Mononuclear cell (primary cell): Measurements from ENCODE around the gene IFRD2. TPM values are rescaled to one million over a fixed set of nuclear protein-coding genes. Genes with fewer than 3 reads are reported as not detected.
A peak's percentile ranks its signal among the peaks of the same experiment; 100 is the strongest.
"Not testable (repeated sequence)": the region's sequence is repeated elsewhere in the genome, so short reads cannot be mapped to it uniquely, and the experiment has no call there.

ENCODE experiments used
- H3K27me3 ChIP-seq: 2 replicates; pipeline ENCODE4 v1.6.0; 2011; ENCODE audit warnings: low read length, control low read depth; ENCODE audit not compliant: insufficient read depth
- H3K4me1 ChIP-seq: 2 replicates; pipeline ENCODE4 v1.5.1; 2011; ENCODE audit warnings: mild to moderate bottlenecking, low read length, control low read depth; ENCODE audit not compliant: insufficient read depth
- H3K4me3 ChIP-seq: 2 replicates; pipeline ENCODE4 v1.5.1; 2011; ENCODE audit warnings: mild to moderate bottlenecking, low read length, moderate library complexity
- H3K9me3 ChIP-seq: 2 replicates; pipeline ENCODE4 v1.5.1; 2011; ENCODE audit warnings: low read depth, mild to moderate bottlenecking, control low read depth, low read length
- total RNA-seq: library from RNA; depleted of rRNA; stranded (reverse); fragments of >200 nt; gene quantifications from one replicate; pipeline ENCODE4 v1.2.3, GENCODE V29; 2012

The IFRD2 gene
- total RNA-seq, 1 donor = 19.0 TPM

- H3K4me1 ChIP-seq = peaks cover 18% of the 10 kb centered on the region
- peaks cover 5% of the 10 kb centered on the region for H3K27me3 ChIP-seq
- H3K9me3 ChIP-seq = no peaks in the 10 kb centered on the region
- no peak overlapping the region for H3K4me3 ChIP-seq
Observed at GRCh38 chr3:50262778-50263177, 29.5 kb downstream of the IFRD2 start.

- peaks cover 18% of the 10 kb centered on the region for H3K4me1 ChIP-seq
- not testable (repeated sequence) for H3K27me3 ChIP-seq, H3K9me3 ChIP-seq, H3K4me3 ChIP-seq
Observed at GRCh38 chr3:50262200-50262599, 30.0 kb downstream of the IFRD2 start.

- H3K9me3 ChIP-seq = no peaks in the 10 kb centered on the region
- H3K4me3 ChIP-seq = no peak overlapping the region
- H3K4me1 ChIP-seq = peaks cover 18% of the 10 kb centered on the region
- H3K27me3 ChIP-seq = no peaks in the 10 kb centered on the region
Observed at GRCh38 chr3:50261505-50261904, 30.7 kb downstream of the IFRD2 start.

- no peak overlapping the region for H3K4me3 ChIP-seq
- no peaks in the 10 kb centered on the region for H3K27me3 ChIP-seq
Observed at GRCh38 chr3:50260942-50261441, 31.2 kb downstream of the IFRD2 start.

GRCh38 chr3:50260027-50260941, 31.9 kb downstream of the IFRD2 start:
- Histone ChIP-seq H3K4me3 (peak overlapping the region; percentile 4), H3K9me3 (no peaks in the 10 kb centered on the region), H3K4me1 (peaks cover 21% of the 10 kb centered on the region), H3K27me3 (no peaks in the 10 kb centered on the region)

More at GRCh38 chr3:50260942-50261441, 31.2 kb downstream of the IFRD2 start:
- no peaks in the 10 kb centered on the region for H3K9me3 ChIP-seq
- peaks cover 18% of the 10 kb centered on the region for H3K4me1 ChIP-seq

- H3K4me3 ChIP-seq = no peak overlapping the region
- H3K27me3 ChIP-seq = no peaks in the 10 kb centered on the region
- H3K9me3 ChIP-seq = no peaks in the 10 kb centered on the region
- peaks cover 29% of the 10 kb centered on the region for H3K4me1 ChIP-seq
Observed at GRCh38 chr3:50259432-50260026, 32.7 kb downstream of the IFRD2 start.

GRCh38 chr3:50258979-50259378, 33.2 kb downstream of the IFRD2 start:
- Histone ChIP-seq H3K27me3 (no peaks in the 10 kb centered on the region), H3K4me1 (peaks cover 34% of the 10 kb centered on the region), H3K9me3 (no peaks in the 10 kb centered on the region), H3K4me3 (no peak overlapping the region)

GRCh38 chr3:50258029-50258680, 34.1 kb downstream of the IFRD2 start:
- H3K27me3 ChIP-seq = no peaks in the 10 kb centered on the region
- H3K9me3 ChIP-seq = no peaks in the 10 kb centered on the region
- H3K4me1 ChIP-seq = peaks cover 42% of the 10 kb centered on the region
- no peak overlapping the region for H3K4me3 ChIP-seq

GRCh38 chr3:50256978-50257890, 35.0 kb downstream of the IFRD2 start:
- no peak overlapping the region for H3K4me3 ChIP-seq
- no peaks in the 10 kb centered on the region for H3K9me3 ChIP-seq
- H3K4me1 ChIP-seq = peaks cover 52% of the 10 kb centered on the region
- H3K27me3 ChIP-seq = no peaks in the 10 kb centered on the region

GRCh38 chr3:50255251-50255615, 37.0 kb downstream of the IFRD2 start:
- Histone ChIP-seq H3K27me3 (no peaks in the 10 kb centered on the region), H3K4me3 (no peak overlapping the region), H3K9me3 (no peaks in the 10 kb centered on the region), H3K4me1 (peaks cover 63% of the 10 kb centered on the region)

GRCh38 chr3:50254577-50255250, 37.5 kb downstream of the IFRD2 start:
- H3K4me1 ChIP-seq = peaks cover 65% of the 10 kb centered on the region
- H3K4me3 ChIP-seq = no peak overlapping the region
- H3K27me3 ChIP-seq = no peaks in the 10 kb centered on the region
- H3K9me3 ChIP-seq = no peaks in the 10 kb centered on the region

GRCh38 chr3:50251220-50251619, 41.0 kb downstream of the IFRD2 start:
- H3K9me3 ChIP-seq = no peaks in the 10 kb centered on the region
- no peaks in the 10 kb centered on the region for H3K27me3 ChIP-seq
- no peak overlapping the region for H3K4me3 ChIP-seq
- H3K4me1 ChIP-seq = peaks cover 91% of the 10 kb centered on the region

- Histone ChIP-seq H3K4me1 (peaks cover 98% of the 10 kb centered on the region), H3K4me3 (no peak overlapping the region), H3K9me3 (no peaks in the 10 kb centered on the region), H3K27me3 (no peaks in the 10 kb centered on the region)
Observed at GRCh38 chr3:50250514-50250913, 41.7 kb downstream of the IFRD2 start.

GRCh38 chr3:50249457-50249856, 42.8 kb downstream of the IFRD2 start:
- Histone ChIP-seq H3K4me3 (no peak overlapping the region), H3K9me3 (no peaks in the 10 kb centered on the region), H3K4me1 (peaks cover 98% of the 10 kb centered on the region), H3K27me3 (no peaks in the 10 kb centered on the region)
